PFSK-1 (cell line): ENCODE results near the gene DLGAP1.

ENCODE experiments used
- FOXP2 ChIP-seq: optimal IDR thresholded peaks from 2 replicates; pipeline ENCODE3; 2011; ENCODE audit warnings: borderline replicate concordance, control low read depth, inconsistent platforms; ENCODE audit not compliant: insufficient read depth; ENCODE audit errors: extremely low read length, extremely low read depth
- POLR2AphosphoS5 ChIP-seq: IDR thresholded peaks from 2 replicates; pipeline ENCODE4 v1.6.1; 2012; ENCODE audit warnings: low read depth, mild to moderate bottlenecking, control low read depth, low read length, moderate library complexity
- SIN3A ChIP-seq: IDR thresholded peaks from 2 replicates; pipeline ENCODE4 v1.6.1; 2012; ENCODE audit warnings: mild to moderate bottlenecking, low read length, moderate library complexity, borderline replicate concordance; ENCODE audit not compliant: insufficient read depth
- TAF1 ChIP-seq: IDR thresholded peaks from 2 replicates; pipeline ENCODE4 v1.6.1; 2012; ENCODE audit warnings: low read length, control low read depth, borderline replicate concordance; ENCODE audit not compliant: insufficient read depth
- TF ChIP-seq, protein P1 (sequence below), 2 experiments: IDR thresholded peaks; 2 replicates each; pipeline versions ENCODE4 v1.6.1 to v1.8.0; 2011 to 2012; ENCODE audit warnings: low read depth in 2 of 2, low read length in 2 of 2, control low read depth in 1 of 2, inconsistent platforms in 1 of 2, mild to moderate bottlenecking in 1 of 2, moderate library complexity in 1 of 2; ENCODE audit not compliant: insufficient read depth in 1 of 2

Gene DLGAP1

DNA sequence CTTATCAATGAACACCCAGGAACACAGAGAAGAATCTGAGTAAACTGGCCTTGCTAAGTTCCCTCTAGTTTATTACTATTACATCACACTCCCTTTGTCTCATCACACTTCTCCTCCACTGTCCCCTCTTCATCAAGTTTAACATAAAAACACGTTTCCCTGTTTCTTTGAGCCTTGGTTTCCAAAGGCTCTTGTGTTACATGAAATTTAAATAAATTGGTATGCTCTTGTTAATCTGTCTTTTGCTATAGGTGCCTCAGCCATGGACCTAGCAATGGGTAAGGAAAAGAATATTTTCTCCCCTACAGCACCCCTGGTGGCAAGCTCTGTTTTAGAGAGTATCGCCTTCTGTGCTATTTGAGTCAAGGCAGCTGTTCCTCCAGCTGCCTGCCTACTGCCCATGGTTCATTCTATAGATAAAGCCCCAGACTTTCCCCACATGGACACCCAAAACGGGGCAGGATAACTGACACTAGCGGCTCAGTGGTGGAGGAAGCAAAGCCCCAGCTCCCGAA is 973.4 kb downstream of the DLGAP1 start:
- TF ChIP-seq, protein P1, sequence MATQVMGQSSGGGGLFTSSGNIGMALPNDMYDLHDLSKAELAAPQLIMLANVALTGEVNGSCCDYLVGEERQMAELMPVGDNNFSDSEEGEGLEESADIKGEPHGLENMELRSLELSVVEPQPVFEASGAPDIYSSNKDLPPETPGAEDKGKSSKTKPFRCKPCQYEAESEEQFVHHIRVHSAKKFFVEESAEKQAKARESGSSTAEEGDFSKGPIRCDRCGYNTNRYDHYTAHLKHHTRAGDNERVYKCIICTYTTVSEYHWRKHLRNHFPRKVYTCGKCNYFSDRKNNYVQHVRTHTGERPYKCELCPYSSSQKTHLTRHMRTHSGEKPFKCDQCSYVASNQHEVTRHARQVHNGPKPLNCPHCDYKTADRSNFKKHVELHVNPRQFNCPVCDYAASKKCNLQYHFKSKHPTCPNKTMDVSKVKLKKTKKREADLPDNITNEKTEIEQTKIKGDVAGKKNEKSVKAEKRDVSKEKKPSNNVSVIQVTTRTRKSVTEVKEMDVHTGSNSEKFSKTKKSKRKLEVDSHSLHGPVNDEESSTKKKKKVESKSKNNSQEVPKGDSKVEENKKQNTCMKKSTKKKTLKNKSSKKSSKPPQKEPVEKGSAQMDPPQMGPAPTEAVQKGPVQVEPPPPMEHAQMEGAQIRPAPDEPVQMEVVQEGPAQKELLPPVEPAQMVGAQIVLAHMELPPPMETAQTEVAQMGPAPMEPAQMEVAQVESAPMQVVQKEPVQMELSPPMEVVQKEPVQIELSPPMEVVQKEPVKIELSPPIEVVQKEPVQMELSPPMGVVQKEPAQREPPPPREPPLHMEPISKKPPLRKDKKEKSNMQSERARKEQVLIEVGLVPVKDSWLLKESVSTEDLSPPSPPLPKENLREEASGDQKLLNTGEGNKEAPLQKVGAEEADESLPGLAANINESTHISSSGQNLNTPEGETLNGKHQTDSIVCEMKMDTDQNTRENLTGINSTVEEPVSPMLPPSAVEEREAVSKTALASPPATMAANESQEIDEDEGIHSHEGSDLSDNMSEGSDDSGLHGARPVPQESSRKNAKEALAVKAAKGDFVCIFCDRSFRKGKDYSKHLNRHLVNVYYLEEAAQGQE (IDR thresholded peaks at IDR 0.05; ENCODE audit: insufficient read depth in 1 of 2, low read depth in 2 of 2, low read length in 2 of 2), result no peak
- TF ChIP-seq SIN3A (no peak), FOXP2 (no peak), TAF1 (no peak), POLR2AphosphoS5 (no peak)

DNA sequence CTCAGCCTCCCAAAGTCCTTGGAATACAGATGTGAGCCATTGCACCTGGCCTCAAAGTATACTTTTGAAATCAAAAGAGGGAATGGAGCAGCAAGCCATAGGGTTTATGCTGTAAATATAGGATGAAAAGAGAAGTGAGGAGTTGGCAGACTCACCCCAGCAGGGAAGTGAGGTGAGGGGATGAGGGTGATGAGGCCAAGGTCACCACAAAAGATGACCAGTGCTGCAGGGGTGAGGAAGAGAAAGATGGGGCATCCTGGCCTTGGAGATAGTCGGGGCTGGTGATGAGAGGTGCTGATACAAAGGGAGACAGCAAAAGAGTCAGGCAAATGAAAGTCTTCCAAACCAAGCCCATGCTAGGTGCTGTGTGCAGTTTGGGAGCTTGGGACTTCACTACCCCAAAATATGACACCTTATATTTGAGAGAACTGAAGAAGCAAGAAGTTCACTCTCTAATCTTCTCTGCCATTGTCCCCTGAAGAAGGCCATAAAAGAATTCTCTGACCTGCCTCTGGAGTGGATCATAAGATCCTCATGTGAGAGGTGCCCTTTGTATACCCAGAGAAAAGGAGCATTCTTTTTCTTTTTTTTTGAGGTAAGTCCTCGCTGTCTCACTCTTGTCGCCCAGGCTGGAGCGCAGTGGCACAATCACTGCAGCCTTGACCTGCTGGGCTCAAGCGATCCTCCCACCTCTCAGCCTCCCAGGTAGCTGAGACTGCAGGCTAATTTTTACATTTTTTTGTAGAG is 974.1 kb downstream of the DLGAP1 start:
- TF ChIP-seq POLR2AphosphoS5 (no peak), FOXP2 (no peak), SIN3A (no peak), TAF1 (no peak)
- TF ChIP-seq, protein P1 (IDR thresholded peaks at IDR 0.05; ENCODE audit: insufficient read depth in 1 of 2, low read depth in 2 of 2, low read length in 2 of 2), result no peak

DNA sequence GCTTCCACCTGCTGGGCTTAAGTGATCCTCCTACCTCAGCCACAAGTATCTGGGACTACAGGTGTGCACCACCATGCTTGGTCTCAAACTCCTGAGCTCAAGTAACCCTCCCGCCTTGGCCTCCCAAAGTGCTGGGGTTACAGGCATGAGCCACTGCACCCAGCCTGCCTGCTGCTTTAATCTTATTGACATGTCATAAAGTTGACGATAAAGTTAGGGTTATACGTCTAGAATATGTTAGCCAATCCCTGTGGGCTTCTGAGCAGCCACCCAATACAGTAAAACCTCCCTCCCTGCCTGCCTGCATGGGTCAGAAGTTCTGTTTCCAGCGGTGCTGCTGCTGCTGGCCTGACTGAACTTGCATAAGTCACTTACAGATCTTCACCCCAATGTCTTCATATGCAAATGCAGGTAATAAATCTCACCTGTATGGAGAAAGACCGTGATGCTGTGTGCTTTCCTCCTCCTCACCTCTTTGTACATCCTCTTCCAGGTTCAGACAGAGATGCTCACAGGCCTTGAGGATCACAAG is 975.1 kb downstream of the DLGAP1 start:
- no peak for TF ChIP-seq FOXP2
- no peak for TF ChIP-seq POLR2AphosphoS5
- no peak for TF ChIP-seq SIN3A
- no peak for TF ChIP-seq TAF1
- TF ChIP-seq, protein P1 (IDR thresholded peaks at IDR 0.05; ENCODE audit: insufficient read depth in 1 of 2, low read depth in 2 of 2, low read length in 2 of 2), result no peak

DNA sequence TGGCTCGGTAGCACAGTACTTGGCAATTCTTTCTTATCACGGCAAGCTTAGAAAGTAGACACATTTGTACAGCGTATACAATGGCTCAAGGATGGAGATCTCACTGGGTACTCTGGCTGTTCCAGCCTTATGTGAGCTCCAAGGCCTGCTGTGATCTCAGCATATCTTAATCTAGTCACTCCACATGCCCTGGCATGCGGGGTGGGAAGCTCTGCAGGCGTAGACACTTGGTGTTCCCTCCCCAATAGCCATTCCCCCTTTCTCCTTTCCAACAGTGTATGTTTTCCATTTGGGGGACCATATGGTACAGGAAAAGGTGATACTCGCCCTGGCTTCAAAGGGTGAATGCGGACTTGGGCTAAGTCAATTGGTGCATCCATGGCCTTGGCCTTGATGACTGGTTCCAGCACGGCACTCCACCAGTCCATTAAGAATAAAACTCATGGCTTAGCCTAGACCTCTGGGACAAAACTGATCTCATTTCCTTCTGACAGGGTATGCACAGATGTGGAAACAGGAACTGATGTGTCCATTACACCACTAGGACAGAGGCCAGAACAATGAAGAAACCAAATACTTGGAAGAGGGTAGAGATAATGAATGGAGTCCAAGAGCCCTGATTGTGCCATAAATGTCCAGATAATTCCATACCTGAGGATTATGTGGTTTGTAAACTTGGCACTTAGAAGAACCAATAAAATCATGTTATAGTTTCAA is 976.7 kb downstream of the DLGAP1 start:
- TF ChIP-seq, protein P1 (IDR thresholded peaks at IDR 0.05; ENCODE audit: insufficient read depth in 1 of 2, low read depth in 2 of 2, low read length in 2 of 2), result no peak
- TF ChIP-seq POLR2AphosphoS5 (no peak), SIN3A (no peak), TAF1 (no peak), FOXP2 (no peak)
